ENCODE measurements around the gene COLEC12.

The COLEC12 gene

DNA sequence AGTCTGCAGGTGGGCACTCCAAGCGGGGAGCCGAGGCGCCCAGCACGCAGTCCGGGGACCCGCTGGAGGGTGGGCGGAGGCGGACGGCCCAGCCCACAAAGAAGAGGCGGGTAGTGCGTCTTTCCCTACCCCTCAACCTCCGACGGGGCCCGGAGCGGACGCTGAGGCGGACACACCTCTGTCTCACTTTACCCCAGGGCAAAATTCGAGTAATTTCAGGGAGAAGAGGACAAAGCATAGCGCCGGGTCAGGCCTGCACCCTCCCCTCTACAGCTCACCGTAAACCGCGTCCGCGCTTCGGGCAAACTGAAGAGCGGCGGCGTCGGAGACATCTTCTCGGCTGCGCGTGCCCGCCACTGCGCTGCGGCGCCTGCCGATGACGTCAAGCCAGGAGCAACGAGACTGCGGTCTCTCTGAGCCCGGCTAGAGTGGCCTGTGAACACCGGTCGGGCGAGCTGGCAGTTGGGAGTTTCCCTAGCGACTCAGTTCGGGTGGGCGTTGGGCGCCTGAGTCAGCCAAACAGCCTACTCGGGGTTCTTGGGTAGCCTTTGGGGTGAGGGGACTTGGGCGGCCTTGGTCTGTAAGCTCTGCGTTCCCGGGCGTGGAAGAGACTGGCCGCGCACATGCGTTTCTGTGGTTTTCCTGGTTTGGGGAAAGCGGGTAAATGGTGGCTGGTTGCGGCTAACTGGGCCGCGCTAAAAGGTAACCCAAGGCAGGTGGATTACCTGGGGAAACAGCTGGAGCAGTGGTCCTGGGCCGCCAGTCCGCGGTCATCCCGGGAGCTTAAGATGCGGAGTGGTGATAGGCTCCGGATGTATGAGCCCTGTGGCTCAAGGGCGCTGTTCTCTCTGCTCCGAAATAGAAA, 232.6 kb downstream of the COLEC12 start, which contains the start of gene THOC1:
THOC1 (minus strand) TSS at position 360 of the 865 bp plus-strand sequence; CDS start at position 332, 28 bp downstream.
- peak; percentile 92 for DNase-seq (ENCODE audit: low read depth)
- peak within 1 kb of the TSS; percentile 94 for H3K4me3 ChIP-seq (replicated peaks; ENCODE audit: low read depth, low read length)
- TF ChIP-seq, protein P1, sequence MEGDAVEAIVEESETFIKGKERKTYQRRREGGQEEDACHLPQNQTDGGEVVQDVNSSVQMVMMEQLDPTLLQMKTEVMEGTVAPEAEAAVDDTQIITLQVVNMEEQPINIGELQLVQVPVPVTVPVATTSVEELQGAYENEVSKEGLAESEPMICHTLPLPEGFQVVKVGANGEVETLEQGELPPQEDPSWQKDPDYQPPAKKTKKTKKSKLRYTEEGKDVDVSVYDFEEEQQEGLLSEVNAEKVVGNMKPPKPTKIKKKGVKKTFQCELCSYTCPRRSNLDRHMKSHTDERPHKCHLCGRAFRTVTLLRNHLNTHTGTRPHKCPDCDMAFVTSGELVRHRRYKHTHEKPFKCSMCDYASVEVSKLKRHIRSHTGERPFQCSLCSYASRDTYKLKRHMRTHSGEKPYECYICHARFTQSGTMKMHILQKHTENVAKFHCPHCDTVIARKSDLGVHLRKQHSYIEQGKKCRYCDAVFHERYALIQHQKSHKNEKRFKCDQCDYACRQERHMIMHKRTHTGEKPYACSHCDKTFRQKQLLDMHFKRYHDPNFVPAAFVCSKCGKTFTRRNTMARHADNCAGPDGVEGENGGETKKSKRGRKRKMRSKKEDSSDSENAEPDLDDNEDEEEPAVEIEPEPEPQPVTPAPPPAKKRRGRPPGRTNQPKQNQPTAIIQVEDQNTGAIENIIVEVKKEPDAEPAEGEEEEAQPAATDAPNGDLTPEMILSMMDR (IDR thresholded peaks at IDR 0.05; ENCODE audit: low read length, missing control alignments), result no peak

- H3K4me3 ChIP-seq (replicated peaks; ENCODE audit: low read depth, low read length), result peak overlapping the region; percentile 94
- DNase-seq (ENCODE audit: low read depth), result no peak
- TF ChIP-seq, protein P1 (IDR thresholded peaks at IDR 0.05; ENCODE audit: low read length, missing control alignments), result no peak
Measured at GRCh38 chr18:267380-267687, 233.2 kb downstream of the COLEC12 start.
